Keratinocyte (primary cell): ENCODE data around the gene SKI. TPM values are rescaled to one million over a fixed set of nuclear protein-coding genes. Genes with fewer than 3 reads are reported as not detected.

Source experiments
- DNase-seq: peaks from one replicate; pipeline ENCODE4 v3.0.0-alpha.2; 2011; ENCODE audit warnings: low read depth, missing footprints, low spot score
- FAIRE-seq: peaks from 2 replicates; lab custom pipeline; 2011; peaks lifted over from hg19 to GRCh38; lab: Jason Lieb, UNC
- H2AFZ ChIP-seq: 2 replicates; pipeline ENCODE4 v1.6.0; 2012; ENCODE audit warnings: low read length, control low read depth, inconsistent platforms; ENCODE audit not compliant: control insufficient read depth
- H3K27ac ChIP-seq: 2 replicates; pipeline ENCODE4 v1.5.1; 2011; ENCODE audit warnings: low read length; ENCODE audit not compliant: control insufficient read depth, insufficient read depth
- H3K27me3 ChIP-seq: 3 replicates; pipeline ENCODE4 v1.6.0; 2011; ENCODE audit warnings: low read length; ENCODE audit not compliant: control insufficient read depth, insufficient read depth; ENCODE audit errors: extremely low read depth
- H3K36me3 ChIP-seq, 2 experiments: 2 replicates in 1 of 2; 3 replicates in 1 of 2; pipeline ENCODE4 v1.5.1; 2011; ENCODE audit warnings: low read length in 2 of 2, mild to moderate bottlenecking in 1 of 2; ENCODE audit not compliant: control insufficient read depth in 2 of 2, insufficient read depth in 2 of 2; ENCODE audit errors: extremely low read depth in 1 of 2
- H3K4me1 ChIP-seq: 3 replicates; pipeline ENCODE4 v1.5.1; 2011; ENCODE audit warnings: low read length; ENCODE audit not compliant: control insufficient read depth, insufficient read depth; ENCODE audit errors: extremely low read depth
- H3K4me2 ChIP-seq: 3 replicates; pipeline ENCODE4 v1.6.0; 2011; ENCODE audit warnings: low read depth, low read length; ENCODE audit not compliant: control insufficient read depth, insufficient read depth; ENCODE audit errors: extremely low read depth
- H3K4me3 ChIP-seq, 3 experiments: fragments of 200-600 bp in 1 of 3; sonication (generic) in 1 of 3; 2 replicates in 2 of 3; 3 replicates in 1 of 3; pipeline ENCODE4 v1.5.1; 2011 to 2016; ENCODE audit warnings: low read length in 3 of 3, mild to moderate bottlenecking in 3 of 3, control low read depth in 2 of 3, inconsistent platforms in 1 of 3, low read depth in 1 of 3, mixed read lengths in 1 of 3, mixed run types in 1 of 3, moderate library complexity in 1 of 3; ENCODE audit not compliant: control insufficient read depth in 2 of 3, insufficient read depth in 2 of 3; ENCODE audit errors: extremely low read depth in 1 of 3
- H3K79me2 ChIP-seq: 2 replicates; pipeline ENCODE4 v1.6.0; 2012; ENCODE audit warnings: low read length; ENCODE audit not compliant: control insufficient read depth, insufficient read depth
- H3K9ac ChIP-seq: 3 replicates; pipeline ENCODE4 v1.6.0; 2011; ENCODE audit warnings: low read length; ENCODE audit not compliant: control insufficient read depth, insufficient read depth; ENCODE audit errors: extremely low read depth
- H3K9me1 ChIP-seq: 3 replicates; pipeline ENCODE4 v1.6.0; 2011; ENCODE audit warnings: low read length; ENCODE audit not compliant: control insufficient read depth, insufficient read depth; ENCODE audit errors: extremely low read depth
- H3K9me3 ChIP-seq: 2 replicates; pipeline ENCODE4 v1.5.1; 2012; ENCODE audit warnings: low read depth, low read length; ENCODE audit not compliant: control insufficient read depth
- H4K20me1 ChIP-seq: 3 replicates; pipeline ENCODE4 v1.6.0; 2011; ENCODE audit warnings: low read length; ENCODE audit not compliant: control insufficient read depth, insufficient read depth; ENCODE audit errors: extremely low read depth
- CTCF ChIP-seq, 3 experiments: IDR thresholded peaks in 1 of 3; conservative IDR thresholded peaks in 1 of 3; optimal IDR thresholded peaks in 1 of 3; 2 replicates in 2 of 3; 3 replicates in 1 of 3; pipeline versions ENCODE3 to v1.5.1; 2011; ENCODE audit warnings: low read length in 3 of 3, mild to moderate bottlenecking in 3 of 3, moderate library complexity in 2 of 3, control low read depth in 1 of 3, inconsistent platforms in 1 of 3; ENCODE audit not compliant: insufficient read depth in 2 of 3; ENCODE audit errors: extremely low read depth in 1 of 3
- EZH2 ChIP-seq: IDR thresholded peaks from one replicate; pipeline ENCODE4 v1.6.1; 2012; ENCODE audit warnings: inconsistent platforms, mild to moderate bottlenecking, low read length, moderate library complexity
- dilution Hi-C: fragments of 300-500 bp; cut with MboI; formaldehyde crosslinking; loops from one replicate; pipeline ENCODE4 v1.7.0; 2020; ENCODE audit warnings: low sequenced_read_pairs; ENCODE audit not compliant: extremely low pct_ligation_motif_present
- polyA plus RNA-seq, 5 experiments: library from polyadenylated mRNA; depleted of rRNA in 3 of 5; stranded (reverse) in 3 of 5; stranded (forward) in 1 of 5; unstranded in 1 of 5; fragments of >200 nt; gene quantifications; 1 replicate in 1 of 5; 2 replicates in 3 of 5; 3 replicates in 1 of 5; pipeline versions ENCODE4 v1.2.1 to v1.2.3, GENCODE V29; 2011 to 2012; ENCODE audit warnings: missing spikeins in 2 of 5, low read depth in 1 of 5, low replicate concordance in 1 of 5

The SKI gene
- polyA plus RNA-seq, 1 donor (not counting 4 experiments of a cell fraction or from before 2014, with no cell fraction given) = 4.8 TPM

DNA sequence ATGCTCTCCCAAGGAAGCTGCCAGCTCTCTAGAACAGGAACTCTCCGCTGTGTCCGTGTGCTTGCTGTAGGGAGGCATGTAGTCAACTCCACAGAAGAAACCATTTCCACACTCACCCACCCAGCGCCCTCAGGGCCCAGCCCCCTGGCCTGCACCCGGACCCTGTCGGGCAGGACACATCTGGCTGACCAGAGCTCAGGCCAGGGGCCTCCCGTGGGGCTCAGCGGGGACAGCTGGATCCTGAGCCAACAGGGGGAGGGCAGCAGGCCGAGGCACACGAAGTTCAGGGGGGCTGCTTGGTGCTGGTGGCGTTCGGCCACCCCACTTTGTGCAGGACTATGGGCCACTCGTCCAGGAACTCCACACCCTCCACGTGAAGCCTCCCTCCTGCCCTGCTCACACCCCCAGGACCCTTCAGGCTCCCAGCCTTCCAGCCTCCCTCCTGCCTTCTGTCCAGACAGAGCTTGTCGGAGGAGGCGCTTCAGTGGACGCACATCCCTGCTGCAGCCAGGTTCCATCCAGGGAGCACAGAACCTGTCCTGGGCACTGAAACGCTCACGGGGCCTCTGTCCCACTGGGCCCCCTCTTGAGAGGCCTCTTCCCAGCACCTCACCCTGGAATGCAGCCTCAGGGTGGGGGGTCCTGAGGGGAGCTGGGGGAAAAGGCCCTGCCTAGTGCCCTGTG lies 18.6 kb upstream of the SKI start:
- H3K9ac ChIP-seq = no peak overlapping the region
- no peak overlapping the region for H3K4me3 ChIP-seq
- H3K9me3 ChIP-seq = no peaks in the 10 kb centered on the region
- H3K9me1 ChIP-seq = no peaks in the 10 kb centered on the region
- no peak for TF ChIP-seq CTCF (optimal IDR thresholded peaks at IDR 0.05 in 1 of 3, IDR thresholded peaks at IDR 0.05 in 1 of 3, conservative IDR thresholded peaks at IDR 0.05 in 1 of 3; ENCODE audit: extremely low read depth in 1 of 3, insufficient read depth in 2 of 3, low read length in 3 of 3)
- no peak for TF ChIP-seq EZH2
- H3K27me3 ChIP-seq = peaks cover 4% of the 10 kb centered on the region
- no peaks in the 10 kb centered on the region for H3K79me2 ChIP-seq
- no peak overlapping the region for H3K27ac ChIP-seq
- H3K4me2 ChIP-seq = no peak overlapping the region
- no peaks in the 10 kb centered on the region for H3K36me3 ChIP-seq
- FAIRE-seq (no peak), DNase-seq (no peak)
- no peaks in the 10 kb centered on the region for H4K20me1 ChIP-seq
- H2AFZ ChIP-seq = no peak overlapping the region
- dilution Hi-C loops = no loop called here
- H3K4me1 ChIP-seq = peaks cover 61% of the 10 kb centered on the region

DNA sequence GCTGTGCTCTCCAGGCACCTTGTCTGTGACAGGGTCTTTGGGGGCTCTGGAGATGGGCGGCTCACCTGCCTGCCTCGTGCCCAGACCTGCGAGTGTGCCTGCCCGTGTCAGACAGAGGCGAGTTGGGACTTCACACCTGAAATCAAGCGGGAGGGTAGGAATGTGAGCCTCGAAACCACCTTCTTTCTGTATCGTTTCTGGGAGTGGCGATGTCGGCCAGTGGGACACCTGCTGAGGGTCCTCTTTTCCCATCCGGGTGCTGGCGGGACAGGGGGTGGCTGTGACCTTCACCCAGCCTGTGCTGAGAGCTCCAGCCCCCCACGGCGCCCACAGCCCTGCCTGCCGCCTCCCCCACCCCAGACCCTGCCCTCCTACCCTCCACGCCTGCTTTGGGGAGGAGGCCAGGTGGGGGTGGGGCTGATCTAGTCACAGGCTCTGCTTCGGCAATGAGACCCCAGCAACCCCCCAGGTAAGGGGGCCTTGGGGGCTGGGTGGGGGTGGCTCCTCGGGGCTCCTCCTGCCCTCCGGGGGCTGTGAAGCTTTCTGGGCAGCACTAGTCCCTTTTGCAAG lies 17.9 kb upstream of the SKI start:
- H3K4me1 ChIP-seq = peaks cover 61% of the 10 kb centered on the region
- no peaks in the 10 kb centered on the region for H3K9me3 ChIP-seq
- dilution Hi-C loops = no loop called here
- H3K79me2 ChIP-seq = no peaks in the 10 kb centered on the region
- no peak overlapping the region for H3K9ac ChIP-seq
- H4K20me1 ChIP-seq = no peaks in the 10 kb centered on the region
- peaks cover 4% of the 10 kb centered on the region for H3K27me3 ChIP-seq
- H3K9me1 ChIP-seq = no peaks in the 10 kb centered on the region
- H3K36me3 ChIP-seq = no peaks in the 10 kb centered on the region
- FAIRE-seq (peak; percentile 52), DNase-seq (no peak)
- no peak overlapping the region for H3K27ac ChIP-seq
- no peak overlapping the region for H3K4me2 ChIP-seq
- no peak overlapping the region for H3K4me3 ChIP-seq
- no peak overlapping the region for H2AFZ ChIP-seq
- TF ChIP-seq EZH2 (no peak), CTCF (optimal IDR thresholded peaks at IDR 0.05 in 1 of 3, IDR thresholded peaks at IDR 0.05 in 1 of 3, conservative IDR thresholded peaks at IDR 0.05 in 1 of 3; ENCODE audit: extremely low read depth in 1 of 3, insufficient read depth in 2 of 3, low read length in 3 of 3) (no peak)
